H1 (cell line): ENCODE measurements around the gene NTRK2. TPM values are rescaled to one million over a fixed set of nuclear protein-coding genes. Genes with fewer than 3 reads are reported as not detected.

Source experiments
- CTCF ChIA-PET: fragments of 300-600 bp; sonication (Branson Sonifier 250); formaldehyde crosslinking; loops from one replicate; lab custom pipeline; 2021; ENCODE audit not compliant: partially characterized antibody; lab: Charles Lee
- POLR2A ChIA-PET: fragments of 300-600 bp; sonication (Branson Sonifier 250); formaldehyde crosslinking; loops from one replicate; lab custom pipeline; 2021; ENCODE audit warnings: inconsistent platforms; ENCODE audit not compliant: partially characterized antibody; lab: Charles Lee
- DNase-seq, 2 experiments: peaks; one replicate each; pipeline versions ENCODE4 v3.0.0 to v3.0.0-alpha.2; 2010 to 2022; ENCODE audit warnings: low spot score in 2 of 2, low read depth in 1 of 2, mixed read lengths in 1 of 2
- FAIRE-seq: peaks from 2 replicates; lab custom pipeline; 2011; peaks lifted over from hg19 to GRCh38; lab: Jason Lieb, UNC
- H2AFZ ChIP-seq: 2 replicates; pipeline ENCODE4 v1.8.1; 2012; ENCODE audit warnings: low read length, inconsistent platforms
- H2AK5ac ChIP-seq: 2 replicates; pipeline ENCODE4 v1.6.1; 2013; ENCODE audit warnings: low read depth, low read length
- H2BK120ac ChIP-seq: replicated peaks from 2 replicates; pipeline ENCODE3; 2013; ENCODE audit warnings: low read depth, low read length, inconsistent platforms
- H2BK12ac ChIP-seq: 2 replicates; pipeline ENCODE4 v1.6.1; 2013; ENCODE audit warnings: low read depth, low read length
- H2BK15ac ChIP-seq: 2 replicates; pipeline ENCODE4 v1.6.1; 2013; ENCODE audit warnings: low read length
- H2BK20ac ChIP-seq: 2 replicates; pipeline ENCODE4 v1.6.1; 2013; ENCODE audit warnings: low read length
- H2BK5ac ChIP-seq: 2 replicates; pipeline ENCODE4 v1.6.1; 2013; ENCODE audit warnings: low read depth, low read length
- H3K14ac ChIP-seq: 2 replicates; pipeline ENCODE4 v1.6.1; 2013; ENCODE audit warnings: inconsistent platforms; ENCODE audit not compliant: insufficient read length
- H3K18ac ChIP-seq: 2 replicates; pipeline ENCODE4 v1.6.1; 2013; ENCODE audit warnings: low read length; ENCODE audit errors: extremely low read depth
- H3K23ac ChIP-seq: 2 replicates; pipeline ENCODE4 v1.6.1; 2013; ENCODE audit warnings: inconsistent platforms; ENCODE audit not compliant: insufficient read length
- H3K23me2 ChIP-seq: 2 replicates; pipeline ENCODE4 v1.6.1; 2013; ENCODE audit warnings: low read depth, low read length
- H3K27ac ChIP-seq: 2 replicates; pipeline ENCODE4 v1.6.1; 2011; ENCODE audit warnings: low read depth, low read length, inconsistent platforms
- H3K27me3 ChIP-seq, 4 experiments: replicated peaks in 1 of 4; 1 replicate in 1 of 4; 2 replicates in 3 of 4; pipeline versions ENCODE4 v1.6.1 to v1.8.1; 2011 to 2013; ENCODE audit warnings: low read length in 3 of 4, mild to moderate bottlenecking in 3 of 4, inconsistent platforms in 2 of 4, mixed read lengths in 2 of 4, moderate library complexity in 1 of 4; ENCODE audit not compliant: control insufficient read depth in 3 of 4, insufficient read depth in 3 of 4; ENCODE audit errors: extremely low read depth in 1 of 4
- H3K36me3 ChIP-seq, 4 experiments: 2 replicates each; pipeline versions ENCODE4 v1.6.1 to v1.8.1; 2011 to 2013; ENCODE audit warnings: mild to moderate bottlenecking in 4 of 4, low read length in 3 of 4, moderate library complexity in 2 of 4, control low read depth in 1 of 4, inconsistent platforms in 1 of 4; ENCODE audit not compliant: insufficient read depth in 4 of 4, control insufficient read depth in 2 of 4
- H3K4ac ChIP-seq: replicated peaks from 2 replicates; pipeline ENCODE3; 2013; ENCODE audit warnings: low read length, low read depth, mixed read lengths, inconsistent platforms; ENCODE audit not compliant: insufficient read length
- H3K4me1 ChIP-seq, 4 experiments: replicated peaks in 1 of 4; 1 replicate in 1 of 4; 2 replicates in 3 of 4; pipeline versions ENCODE4 v1.6.1 to v1.8.1; 2011 to 2013; ENCODE audit warnings: low read length in 3 of 4, inconsistent platforms in 2 of 4, mixed read lengths in 1 of 4; ENCODE audit not compliant: insufficient read depth in 4 of 4, control insufficient read depth in 3 of 4
- H3K4me2 ChIP-seq, 2 experiments: 2 replicates each; pipeline versions ENCODE4 v1.6.1 to v1.8.1; 2011 to 2013; ENCODE audit warnings: low read depth in 2 of 2, low read length in 2 of 2, control low read depth in 1 of 2, inconsistent platforms in 1 of 2, mild to moderate bottlenecking in 1 of 2; ENCODE audit not compliant: insufficient read depth in 1 of 2
- H3K4me3 ChIP-seq, 4 experiments: fragments of 200-600, 300-600 bp in 1 of 4; sonication (generic), shearing (Covaris generic), sonication (Bioruptor Twin) in 1 of 4; 2 replicates each; pipeline versions ENCODE4 v1.5.1 to v1.8.1; 2011 to 2016; ENCODE audit warnings: low read length in 4 of 4, low read depth in 3 of 4, control low read depth in 2 of 4, inconsistent platforms in 2 of 4, mild to moderate bottlenecking in 2 of 4, mixed read lengths in 1 of 4, moderate library complexity in 1 of 4; ENCODE audit not compliant: insufficient read depth in 2 of 4; ENCODE audit errors: extremely low read depth in 1 of 4
- H3K56ac ChIP-seq: replicated peaks from 2 replicates; pipeline ENCODE3; 2013; ENCODE audit warnings: low read depth, mild to moderate bottlenecking, mixed read lengths, low read length, inconsistent platforms; ENCODE audit not compliant: insufficient read length
- H3K79me1 ChIP-seq: 2 replicates; pipeline ENCODE4 v1.6.1; 2013; ENCODE audit warnings: low read depth, low read length, control low read depth
- H3K79me2 ChIP-seq, 2 experiments: 2 replicates each; pipeline versions ENCODE4 v1.6.1 to v1.8.1; 2012 to 2013; ENCODE audit warnings: low read length in 2 of 2, mild to moderate bottlenecking in 2 of 2, inconsistent platforms in 1 of 2; ENCODE audit not compliant: insufficient read depth in 2 of 2, control insufficient read depth in 1 of 2
- H3K9ac ChIP-seq, 4 experiments: replicated peaks in 1 of 4; 1 replicate in 1 of 4; 2 replicates in 3 of 4; pipeline versions ENCODE4 v1.6.1 to v1.8.1; 2011 to 2013; ENCODE audit warnings: low read depth in 3 of 4, low read length in 3 of 4, control low read depth in 2 of 4, mild to moderate bottlenecking in 2 of 4, moderate library complexity in 2 of 4, inconsistent platforms in 1 of 4; ENCODE audit errors: extremely low read depth in 1 of 4
- H3K9me3 ChIP-seq, 2 experiments: 2 replicates each; pipeline versions ENCODE4 v1.6.1 to v1.8.1; 2012 to 2013; ENCODE audit warnings: mild to moderate bottlenecking in 2 of 2, moderate library complexity in 2 of 2, control low read depth in 1 of 2, inconsistent platforms in 1 of 2, low read depth in 1 of 2, low read length in 1 of 2, mixed read lengths in 1 of 2; ENCODE audit not compliant: insufficient read depth in 2 of 2
- H4K20me1 ChIP-seq, 2 experiments: replicated peaks in 1 of 2; 2 replicates each; pipeline versions ENCODE3 to v1.8.1; 2011 to 2013; ENCODE audit warnings: inconsistent platforms in 2 of 2, low read length in 2 of 2, mild to moderate bottlenecking in 1 of 2; ENCODE audit not compliant: insufficient read depth in 2 of 2, control insufficient read depth in 1 of 2
- H4K5ac ChIP-seq: 2 replicates; pipeline ENCODE4 v1.6.1; 2013; ENCODE audit warnings: low read length, low read depth, mixed read lengths, inconsistent platforms; ENCODE audit not compliant: insufficient read length
- H4K8ac ChIP-seq: 2 replicates; pipeline ENCODE4 v1.8.0; 2013; ENCODE audit warnings: mild to moderate bottlenecking, moderate library complexity, low read length, inconsistent platforms; ENCODE audit not compliant: insufficient read depth; ENCODE audit errors: extremely low read depth
- H4K91ac ChIP-seq: replicated peaks from 2 replicates; pipeline ENCODE3; 2013; ENCODE audit warnings: low read length, mixed read lengths, inconsistent platforms; ENCODE audit not compliant: insufficient read length
- BRCA1 ChIP-seq: IDR thresholded peaks from 2 replicates; pipeline ENCODE4 v1.6.1; 2012; ENCODE audit warnings: low read depth, low read length, improper control_type of control experiment
- POLR2AphosphoS5 ChIP-seq: IDR thresholded peaks from 2 replicates; pipeline ENCODE4 v1.6.1; 2011; ENCODE audit warnings: low read depth, low read length
- RAD21 ChIP-seq, 2 experiments: IDR thresholded peaks in 1 of 2; conservative IDR thresholded peaks in 1 of 2; 2 replicates each; pipeline ENCODE4 v1.6.1; 2011; ENCODE audit warnings: low read depth in 2 of 2, low read length in 2 of 2, improper control_type of control experiment in 1 of 2, inconsistent platforms in 1 of 2, mild to moderate bottlenecking in 1 of 2, moderate library complexity in 1 of 2
- SRF ChIP-seq: IDR thresholded peaks from 2 replicates; pipeline ENCODE4 v1.6.1; 2011; ENCODE audit warnings: mild to moderate bottlenecking, low read depth, low read length, moderate library complexity
- WGBS, 2 experiments: shearing (Covaris generic) in 1 of 2; methylation state at CpG; one replicate each; pipeline versions ENCODE4 v1.1.6 to v1.1.7; 2013 to 2015; ENCODE audit warnings: low lambda C conversion rate in 2 of 2, mixed read lengths in 2 of 2, inconsistent platforms in 1 of 2, low coverage in 1 of 2, missing lambda C conversion rate in 1 of 2; ENCODE audit not compliant: insufficient replicate concordance in 2 of 2, insufficient coverage in 1 of 2, insufficient read length in 1 of 2; ENCODE audit errors: extremely low coverage in 1 of 2, missing lambda C conversion rate in 1 of 2; 5-methylcytosine and 5-hydroxymethylcytosine counted together
- polyA plus RNA-seq, 7 experiments: library from polyadenylated mRNA; depleted of rRNA in 3 of 7; stranded (reverse) in 5 of 7; unstranded in 2 of 7; fragments of >200 nt in 5 of 7; fragments of 200-250 nt in 2 of 7; gene quantifications; 1 replicate in 5 of 7; 2 replicates in 1 of 7; 4 replicates in 1 of 7; pipeline versions ENCODE4 v1.2.1 to v1.2.3, GENCODE V29; 2011 to 2013; ENCODE audit warnings: missing spikeins in 2 of 7, mixed read lengths in 2 of 7
- total RNA-seq: library from RNA; stranded (reverse); fragmentation: NEBNext Ultra II Directional; extraction: Animal tissue kit (Norgen Biotek cat#: 25700); gene quantifications from 2 replicates; pipeline ENCODE4 v1.2.1, GENCODE V29; 2021

Gene NTRK2
- total and polyA plus RNA-seq, 2 of the 8 experiments (the other 6 are each of a cell fraction or from before 2014, with no cell fraction given): 0.03 to 0.04 TPM

DNA sequence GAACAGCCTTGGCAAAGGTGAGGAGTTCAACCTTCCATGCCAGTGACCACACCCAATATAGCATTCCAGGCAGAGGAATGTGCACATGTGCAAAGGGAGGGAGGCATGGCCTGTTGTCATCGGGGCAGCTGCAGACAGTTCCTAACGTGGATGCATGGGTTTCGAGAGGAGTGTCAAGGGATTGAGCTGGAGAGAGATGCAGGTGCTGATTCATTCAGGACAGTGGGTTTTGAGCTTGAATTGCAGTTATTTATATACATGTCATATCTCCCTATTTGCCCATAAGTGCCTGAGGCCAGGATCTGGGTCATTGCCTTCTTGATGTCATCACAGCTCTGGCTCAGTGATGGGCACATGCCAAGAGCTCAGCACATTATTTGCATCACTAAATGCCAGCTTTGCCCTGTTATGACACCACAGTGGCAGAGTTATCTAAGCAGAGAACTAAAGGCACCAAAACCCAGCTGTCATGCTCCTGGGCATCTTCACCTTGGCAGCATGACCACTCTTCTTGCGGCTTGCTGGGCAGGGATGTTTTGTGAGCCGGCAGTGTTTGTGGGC, 278.0 kb downstream of the NTRK2 start:
- H2BK20ac ChIP-seq: no peak overlapping the region
- H3K18ac ChIP-seq: no peak overlapping the region
- no peak overlapping the region for H2AK5ac ChIP-seq
- no peaks in the 10 kb centered on the region for H3K79me2 ChIP-seq
- no peak overlapping the region for H3K27ac ChIP-seq
- no peaks in the 10 kb centered on the region for H3K9me3 ChIP-seq
- H4K20me1 ChIP-seq: no peaks in the 10 kb centered on the region
- no peak overlapping the region for H2AFZ ChIP-seq
- no peak overlapping the region for H3K23ac ChIP-seq
- H3K4me1 ChIP-seq: no peaks in the 10 kb centered on the region; a peak in 1 of 7 replicates
- DNase-seq: no peak
- no peaks in the 10 kb centered on the region for H3K36me3 ChIP-seq
- no peak overlapping the region for H2BK12ac ChIP-seq
- H2BK5ac ChIP-seq: no peak overlapping the region
- no peak overlapping the region for H2BK15ac ChIP-seq
- H3K4ac ChIP-seq: no peak overlapping the region
- no peak overlapping the region for H3K9ac ChIP-seq
- TF ChIP-seq BRCA1: no peak
- TF ChIP-seq POLR2AphosphoS5: no peak
- TF ChIP-seq SRF: no peak
- TF ChIP-seq RAD21 (IDR thresholded peaks at IDR 0.05 in 1 of 2, conservative IDR thresholded peaks at IDR 0.05 in 1 of 2; ENCODE audit: low read depth in 2 of 2, low read length in 2 of 2): no peak
- no peak overlapping the region for H3K4me3 ChIP-seq
- CTCF ChIA-PET: interaction anchor here (0.7 to 3.4 kb wide), 6 partner anchors 10 to 502 kb away, joined by 3 to 20 read pairs (median 7); no protein-coding TSS in a partner anchor
- no peak overlapping the region for H3K14ac ChIP-seq
- no peak overlapping the region for H4K5ac ChIP-seq
- H3K27me3 ChIP-seq: no peaks in the 10 kb centered on the region
- no peak overlapping the region for H2BK120ac ChIP-seq
- no peak overlapping the region for H4K91ac ChIP-seq
- H3K56ac ChIP-seq: no peak overlapping the region
- WGBS, 2 experiments: 93% methylated on average over 5 of the region's 5 CpGs; no CpG with 5 or more reads in 1 of the 2 experiments
- H3K23me2 ChIP-seq: no peaks in the 10 kb centered on the region
- H4K8ac ChIP-seq: no peak overlapping the region
- no peak for FAIRE-seq
- no peaks in the 10 kb centered on the region for H3K79me1 ChIP-seq
- no peak overlapping the region for H3K4me2 ChIP-seq
- POLR2A ChIA-PET: no interaction called here
